Activated CD8-positive, alpha-beta memory T cell treated with anti-CD3 and anti-CD28 coated beads, Interleukin-2, amount 50 U/mL, for 1 hour (primary cell): ENCODE measurements around the gene AOC2.

Experiments used
- DNase-seq: peaks from one replicate; pipeline ENCODE4 v3.0.0-alpha.2; 2020; ENCODE audit errors: extremely low read depth

Gene AOC2

GRCh38 chr17:42844271-42844670 is at the start of gene AOC2:
Gene AOC2 (plus strand): TSS chr17:42844580. CDS start chr17:42844627, 47 bp downstream.
- no peak for DNase-seq

GRCh38 chr17:42795061-42795460 is 49.3 kb upstream of the AOC2 start:
- no peak for DNase-seq

GRCh38 chr17:42795465-42795864 is 48.9 kb upstream of the AOC2 start:
- DNase-seq: no peak

GRCh38 chr17:42796066-42796758 is 48.2 kb upstream of the AOC2 start:
- DNase-seq: no peak

GRCh38 chr17:42797067-42798007 is 47.0 kb upstream of the AOC2 start:
- DNase-seq: no peak

GRCh38 chr17:42798011-42798382 is 46.4 kb upstream of the AOC2 start:
- no peak for DNase-seq

GRCh38 chr17:42798383-42799380 is 45.7 kb upstream of the AOC2 start, which contains the start of the genes CNTD1 and COA3:
Gene CNTD1 (plus strand): TSS chr17:42798861. CDS start chr17:42799068, 207 bp downstream.
Gene COA3 (minus strand): TSS chr17:42798704. CDS start chr17:42798681, 23 bp downstream.
- peak; percentile 32 for DNase-seq

GRCh38 chr17:42803074-42803883 is 41.1 kb upstream of the AOC2 start:
- DNase-seq: no peak

GRCh38 chr17:42804918-42805367 is 39.4 kb upstream of the AOC2 start:
- DNase-seq: no peak

GRCh38 chr17:42806249-42806648 is 38.1 kb upstream of the AOC2 start:
- no peak for DNase-seq

GRCh38 chr17:42809250-42809649 is 35.1 kb upstream of the AOC2 start:
- no peak for DNase-seq

GRCh38 chr17:42814633-42815399 is 29.6 kb upstream of the AOC2 start:
- DNase-seq: no peak

- no peak for DNase-seq
Measured at GRCh38 chr17:42817866-42818265, 26.5 kb upstream of the AOC2 start.

GRCh38 chr17:42818379-42818778 is 26.0 kb upstream of the AOC2 start:
- DNase-seq: no peak

GRCh38 chr17:42819939-42820535 is 24.3 kb upstream of the AOC2 start:
- no peak for DNase-seq

- no peak for DNase-seq
Measured at GRCh38 chr17:42821176-42821575, 23.2 kb upstream of the AOC2 start.

GRCh38 chr17:42827472-42827871 is 16.9 kb upstream of the AOC2 start:
- no peak for DNase-seq

GRCh38 chr17:42830971-42831370 is 13.4 kb upstream of the AOC2 start:
- no peak for DNase-seq

GRCh38 chr17:42832213-42832933 is 12.0 kb upstream of the AOC2 start:
- DNase-seq: no peak
